Activated B cell treated with CpG ODN at 0.5 μM for 24 hours (primary cell): ENCODE results near the gene EVI2A. TPM values are rescaled to one million over a fixed set of nuclear protein-coding genes. Genes with fewer than 3 reads are reported as not detected.
"Not testable (repeated sequence)": the region's sequence is repeated elsewhere in the genome, so short reads cannot be mapped to it uniquely, and the experiment has no call there.

Experiments used
- ATAC-seq: fragments of 200-7000 bp; cut with Tn5 transposase; one replicate; pipeline ENCODE4 v1.10.0; 2021; ENCODE audit warnings: low read depth, mild to moderate bottlenecking, moderate library complexity
- CTCF ChIA-PET: fragments of 350-600 bp; sonication (Branson Sonifier 250); formaldehyde crosslinking; loops from one replicate; lab custom pipeline; 2021; ENCODE audit warnings: antibody characterized with exemption; lab: Charles Lee
- POLR2A ChIA-PET: fragments of 350-600 bp; sonication (Branson Sonifier 250); formaldehyde crosslinking; loops from one replicate; lab custom pipeline; 2021; ENCODE audit warnings: antibody characterized with exemption; lab: Charles Lee
- DNase-seq: peaks from one replicate; pipeline ENCODE4 v3.0.0; 2022
- H3K27ac Mint-ChIP-seq: one replicate; pipeline ENCODE4 v1.8.0; 2020; ENCODE audit warnings: mixed read lengths
- H3K27me3 Mint-ChIP-seq: one replicate; pipeline ENCODE4 v1.8.0; 2021; ENCODE audit warnings: mixed read lengths
- H3K36me3 Mint-ChIP-seq: one replicate; pipeline ENCODE4 v1.8.0; 2021; ENCODE audit warnings: low read depth, mixed read lengths
- H3K4me1 Mint-ChIP-seq: one replicate; pipeline ENCODE4 v1.8.0; 2021; ENCODE audit warnings: mixed read lengths
- H3K4me3 Mint-ChIP-seq: one replicate; pipeline ENCODE4 v1.8.0; 2020; ENCODE audit warnings: mild to moderate bottlenecking, mixed read lengths
- H3K9me3 Mint-ChIP-seq: one replicate; pipeline ENCODE4 v1.8.0; 2020; ENCODE audit warnings: mixed read lengths
- CTCF ChIP-seq: fragments of 200-600 bp; IDR thresholded peaks from one replicate; pipeline ENCODE4 v1.8.0; 2022; ENCODE audit warnings: antibody characterized with exemption, mild to moderate bottlenecking
- intact Hi-C: fragments of 100-400 bp; cut with micrococcal nuclease; formaldehyde crosslinking; loops from one replicate; pipeline ENCODE4 v1.15.1; 2024
- total RNA-seq: library from RNA; stranded (reverse); gene quantifications from 2 replicates; pipeline ENCODE4 v1.2.3, GENCODE V29; 2022

EVI2A gene
- total RNA-seq, 1 donor from 2014 or later, result 52.5 TPM

- Mint-ChIP-seq H3K9me3 (no peaks in the 10 kb centered on the region), H3K27me3 (no peaks in the 10 kb centered on the region), H3K4me3 (no peak overlapping the region), H3K36me3 (no peaks in the 10 kb centered on the region), H3K27ac (no peak overlapping the region), H3K4me1 (peaks cover 2% of the 10 kb centered on the region)
- no peak for ATAC-seq
- no peak for TF ChIP-seq CTCF
- intact Hi-C loops, result no loop called here
- ChIA-PET CTCF (no interaction called here), POLR2A (no interaction called here)
- DNase-seq, result no peak
Measured at GRCh38 chr17:31294231-31294630, 27.2 kb downstream of the EVI2A start.

- CTCF ChIA-PET, result no interaction called here
- TF ChIP-seq CTCF, result no peak
Measured at GRCh38 chr17:31293581-31293980, 27.8 kb downstream of the EVI2A start.

GRCh38 chr17:31291820-31292219 lies 29.6 kb downstream of the EVI2A start:
- intact Hi-C loops, result no loop called here
- ATAC-seq, result no peak
- Mint-ChIP-seq H3K9me3 (no peaks in the 10 kb centered on the region), H3K27ac (no peak overlapping the region), H3K36me3 (no peaks in the 10 kb centered on the region), H3K27me3 (no peaks in the 10 kb centered on the region), H3K4me1 (peaks cover 2% of the 10 kb centered on the region), H3K4me3 (no peak overlapping the region)
- CTCF ChIA-PET, result no interaction called here
- no peak for TF ChIP-seq CTCF
- no peak for DNase-seq
- POLR2A ChIA-PET, result no interaction called here

More at GRCh38 chr17:31293581-31293980, 27.8 kb downstream of the EVI2A start:
- no peaks in the 10 kb centered on the region for H3K27me3 Mint-ChIP-seq
- POLR2A ChIA-PET, result no interaction called here
- ATAC-seq, result no peak
- intact Hi-C loops, result no loop called here
- no peak overlapping the region for H3K27ac Mint-ChIP-seq
- H3K9me3 Mint-ChIP-seq, result no peaks in the 10 kb centered on the region
- H3K36me3 Mint-ChIP-seq, result no peaks in the 10 kb centered on the region
- DNase-seq, result no peak
- H3K4me3 Mint-ChIP-seq, result no peak overlapping the region
- H3K4me1 Mint-ChIP-seq, result peaks cover 2% of the 10 kb centered on the region

GRCh38 chr17:31289790-31290189 lies 31.6 kb downstream of the EVI2A start:
- no peak for DNase-seq
- no peaks in the 10 kb centered on the region for H3K36me3 Mint-ChIP-seq
- no peak for TF ChIP-seq CTCF
- H3K27me3 Mint-ChIP-seq, result no peaks in the 10 kb centered on the region
- no peaks in the 10 kb centered on the region for H3K9me3 Mint-ChIP-seq
- intact Hi-C loops, result no loop called here
- ChIA-PET POLR2A (no interaction called here), CTCF (no interaction called here)
- no peak overlapping the region for H3K27ac Mint-ChIP-seq
- no peak overlapping the region for H3K4me3 Mint-ChIP-seq
- no peak for ATAC-seq
- H3K4me1 Mint-ChIP-seq, result peaks cover 2% of the 10 kb centered on the region

GRCh38 chr17:31287932-31288331 lies 33.5 kb downstream of the EVI2A start:
- POLR2A ChIA-PET, intact Hi-C loops, H3K36me3 Mint-ChIP-seq, DNase-seq, H3K4me3 Mint-ChIP-seq, CTCF ChIA-PET, H3K27me3 Mint-ChIP-seq, H3K4me1 Mint-ChIP-seq, H3K27ac Mint-ChIP-seq, H3K9me3 Mint-ChIP-seq, ATAC-seq: not testable (repeated sequence)

- Mint-ChIP-seq H3K4me1 (peaks cover 2% of the 10 kb centered on the region), H3K4me3 (no peak overlapping the region), H3K36me3 (no peaks in the 10 kb centered on the region), H3K27ac (no peak overlapping the region), H3K27me3 (no peaks in the 10 kb centered on the region), H3K9me3 (no peaks in the 10 kb centered on the region)
- intact Hi-C loops, result no loop called here
- no peak for ATAC-seq
- POLR2A ChIA-PET, result no interaction called here
- CTCF ChIA-PET, result no interaction called here
- no peak for TF ChIP-seq CTCF
- no peak for DNase-seq
Measured at GRCh38 chr17:31286587-31286986, 34.8 kb downstream of the EVI2A start.
